H1 (cell line): Measurements from ENCODE around the gene SPRR3. TPM values are rescaled to one million over a fixed set of nuclear protein-coding genes. Genes with fewer than 3 reads are reported as not detected.

Experiments used
- CTCF ChIA-PET: fragments of 300-600 bp; sonication (Branson Sonifier 250); formaldehyde crosslinking; loops from one replicate; lab custom pipeline; 2021; ENCODE audit not compliant: partially characterized antibody; lab: Charles Lee
- POLR2A ChIA-PET: fragments of 300-600 bp; sonication (Branson Sonifier 250); formaldehyde crosslinking; loops from one replicate; lab custom pipeline; 2021; ENCODE audit warnings: inconsistent platforms; ENCODE audit not compliant: partially characterized antibody; lab: Charles Lee
- DNase-seq, 2 experiments: peaks; one replicate each; pipeline versions ENCODE4 v3.0.0 to v3.0.0-alpha.2; 2010 to 2022; ENCODE audit warnings: low spot score in 2 of 2, low read depth in 1 of 2, mixed read lengths in 1 of 2
- FAIRE-seq: peaks from 2 replicates; lab custom pipeline; 2011; peaks lifted over from hg19 to GRCh38; lab: Jason Lieb, UNC
- H2AFZ ChIP-seq: 2 replicates; pipeline ENCODE4 v1.8.1; 2012; ENCODE audit warnings: low read length, inconsistent platforms
- H2AK5ac ChIP-seq: 2 replicates; pipeline ENCODE4 v1.6.1; 2013; ENCODE audit warnings: low read depth, low read length
- H2BK120ac ChIP-seq: replicated peaks from 2 replicates; pipeline ENCODE3; 2013; ENCODE audit warnings: low read depth, low read length, inconsistent platforms
- H2BK12ac ChIP-seq: 2 replicates; pipeline ENCODE4 v1.6.1; 2013; ENCODE audit warnings: low read depth, low read length
- H2BK15ac ChIP-seq: 2 replicates; pipeline ENCODE4 v1.6.1; 2013; ENCODE audit warnings: low read length
- H2BK20ac ChIP-seq: 2 replicates; pipeline ENCODE4 v1.6.1; 2013; ENCODE audit warnings: low read length
- H2BK5ac ChIP-seq: 2 replicates; pipeline ENCODE4 v1.6.1; 2013; ENCODE audit warnings: low read depth, low read length
- H3K14ac ChIP-seq: 2 replicates; pipeline ENCODE4 v1.6.1; 2013; ENCODE audit warnings: inconsistent platforms; ENCODE audit not compliant: insufficient read length
- H3K18ac ChIP-seq: 2 replicates; pipeline ENCODE4 v1.6.1; 2013; ENCODE audit warnings: low read length; ENCODE audit errors: extremely low read depth
- H3K23ac ChIP-seq: 2 replicates; pipeline ENCODE4 v1.6.1; 2013; ENCODE audit warnings: inconsistent platforms; ENCODE audit not compliant: insufficient read length
- H3K23me2 ChIP-seq: 2 replicates; pipeline ENCODE4 v1.6.1; 2013; ENCODE audit warnings: low read depth, low read length
- H3K27ac ChIP-seq: 2 replicates; pipeline ENCODE4 v1.6.1; 2011; ENCODE audit warnings: low read depth, low read length, inconsistent platforms
- H3K27me3 ChIP-seq, 4 experiments: replicated peaks in 1 of 4; 1 replicate in 1 of 4; 2 replicates in 3 of 4; pipeline versions ENCODE4 v1.6.1 to v1.8.1; 2011 to 2013; ENCODE audit warnings: low read length in 3 of 4, mild to moderate bottlenecking in 3 of 4, inconsistent platforms in 2 of 4, mixed read lengths in 2 of 4, moderate library complexity in 1 of 4; ENCODE audit not compliant: control insufficient read depth in 3 of 4, insufficient read depth in 3 of 4; ENCODE audit errors: extremely low read depth in 1 of 4
- H3K36me3 ChIP-seq, 4 experiments: 2 replicates each; pipeline versions ENCODE4 v1.6.1 to v1.8.1; 2011 to 2013; ENCODE audit warnings: mild to moderate bottlenecking in 4 of 4, low read length in 3 of 4, moderate library complexity in 2 of 4, control low read depth in 1 of 4, inconsistent platforms in 1 of 4; ENCODE audit not compliant: insufficient read depth in 4 of 4, control insufficient read depth in 2 of 4
- H3K4ac ChIP-seq: replicated peaks from 2 replicates; pipeline ENCODE3; 2013; ENCODE audit warnings: low read length, low read depth, mixed read lengths, inconsistent platforms; ENCODE audit not compliant: insufficient read length
- H3K4me1 ChIP-seq, 4 experiments: replicated peaks in 1 of 4; 1 replicate in 1 of 4; 2 replicates in 3 of 4; pipeline versions ENCODE4 v1.6.1 to v1.8.1; 2011 to 2013; ENCODE audit warnings: low read length in 3 of 4, inconsistent platforms in 2 of 4, mixed read lengths in 1 of 4; ENCODE audit not compliant: insufficient read depth in 4 of 4, control insufficient read depth in 3 of 4
- H3K4me2 ChIP-seq, 2 experiments: 2 replicates each; pipeline versions ENCODE4 v1.6.1 to v1.8.1; 2011 to 2013; ENCODE audit warnings: low read depth in 2 of 2, low read length in 2 of 2, control low read depth in 1 of 2, inconsistent platforms in 1 of 2, mild to moderate bottlenecking in 1 of 2; ENCODE audit not compliant: insufficient read depth in 1 of 2
- H3K4me3 ChIP-seq, 4 experiments: fragments of 200-600, 300-600 bp in 1 of 4; sonication (generic), shearing (Covaris generic), sonication (Bioruptor Twin) in 1 of 4; 2 replicates each; pipeline versions ENCODE4 v1.5.1 to v1.8.1; 2011 to 2016; ENCODE audit warnings: low read length in 4 of 4, low read depth in 3 of 4, control low read depth in 2 of 4, inconsistent platforms in 2 of 4, mild to moderate bottlenecking in 2 of 4, mixed read lengths in 1 of 4, moderate library complexity in 1 of 4; ENCODE audit not compliant: insufficient read depth in 2 of 4; ENCODE audit errors: extremely low read depth in 1 of 4
- H3K56ac ChIP-seq: replicated peaks from 2 replicates; pipeline ENCODE3; 2013; ENCODE audit warnings: low read depth, mild to moderate bottlenecking, mixed read lengths, low read length, inconsistent platforms; ENCODE audit not compliant: insufficient read length
- H3K79me1 ChIP-seq: 2 replicates; pipeline ENCODE4 v1.6.1; 2013; ENCODE audit warnings: low read depth, low read length, control low read depth
- H3K79me2 ChIP-seq, 2 experiments: 2 replicates each; pipeline versions ENCODE4 v1.6.1 to v1.8.1; 2012 to 2013; ENCODE audit warnings: low read length in 2 of 2, mild to moderate bottlenecking in 2 of 2, inconsistent platforms in 1 of 2; ENCODE audit not compliant: insufficient read depth in 2 of 2, control insufficient read depth in 1 of 2
- H3K9ac ChIP-seq, 4 experiments: replicated peaks in 1 of 4; 1 replicate in 1 of 4; 2 replicates in 3 of 4; pipeline versions ENCODE4 v1.6.1 to v1.8.1; 2011 to 2013; ENCODE audit warnings: low read depth in 3 of 4, low read length in 3 of 4, control low read depth in 2 of 4, mild to moderate bottlenecking in 2 of 4, moderate library complexity in 2 of 4, inconsistent platforms in 1 of 4; ENCODE audit errors: extremely low read depth in 1 of 4
- H3K9me3 ChIP-seq, 2 experiments: 2 replicates each; pipeline versions ENCODE4 v1.6.1 to v1.8.1; 2012 to 2013; ENCODE audit warnings: mild to moderate bottlenecking in 2 of 2, moderate library complexity in 2 of 2, control low read depth in 1 of 2, inconsistent platforms in 1 of 2, low read depth in 1 of 2, low read length in 1 of 2, mixed read lengths in 1 of 2; ENCODE audit not compliant: insufficient read depth in 2 of 2
- H4K20me1 ChIP-seq, 2 experiments: replicated peaks in 1 of 2; 2 replicates each; pipeline versions ENCODE3 to v1.8.1; 2011 to 2013; ENCODE audit warnings: inconsistent platforms in 2 of 2, low read length in 2 of 2, mild to moderate bottlenecking in 1 of 2; ENCODE audit not compliant: insufficient read depth in 2 of 2, control insufficient read depth in 1 of 2
- H4K5ac ChIP-seq: 2 replicates; pipeline ENCODE4 v1.6.1; 2013; ENCODE audit warnings: low read length, low read depth, mixed read lengths, inconsistent platforms; ENCODE audit not compliant: insufficient read length
- H4K8ac ChIP-seq: 2 replicates; pipeline ENCODE4 v1.8.0; 2013; ENCODE audit warnings: mild to moderate bottlenecking, moderate library complexity, low read length, inconsistent platforms; ENCODE audit not compliant: insufficient read depth; ENCODE audit errors: extremely low read depth
- H4K91ac ChIP-seq: replicated peaks from 2 replicates; pipeline ENCODE3; 2013; ENCODE audit warnings: low read length, mixed read lengths, inconsistent platforms; ENCODE audit not compliant: insufficient read length
- CHD2 ChIP-seq: IDR thresholded peaks from 2 replicates; pipeline ENCODE4 v1.6.1; 2012; ENCODE audit warnings: low read length, improper control_type of control experiment
- CREB1 ChIP-seq: IDR thresholded peaks from 2 replicates; pipeline ENCODE4 v1.6.1; 2012; ENCODE audit warnings: inconsistent platforms
- RFX5 ChIP-seq: IDR thresholded peaks from 2 replicates; pipeline ENCODE4 v1.6.1; 2011; ENCODE audit warnings: low read depth, low read length, improper control_type of control experiment, borderline replicate concordance
- RNF2 ChIP-seq: fragments of 200-900, 300-1000 bp; sonication (generic); IDR thresholded peaks from 2 replicates; pipeline ENCODE4 v1.7.1; 2016; ENCODE audit warnings: borderline replicate concordance, low read depth, mild to moderate bottlenecking, antibody characterized with exemption, low read length; ENCODE audit not compliant: poor library complexity, severe bottlenecking; ENCODE audit errors: missing control alignments
- SAP30 ChIP-seq: fragments of 300-600 bp; sonication (generic); IDR thresholded peaks from 2 replicates; pipeline ENCODE4 v1.7.1; 2012; ENCODE audit warnings: low read length, moderate library complexity, mild to moderate bottlenecking, inconsistent platforms; ENCODE audit not compliant: insufficient read depth, insufficient replicate concordance
- SIN3A ChIP-seq, 2 experiments: IDR thresholded peaks in 1 of 2; conservative IDR thresholded peaks in 1 of 2; 2 replicates each; pipeline ENCODE4 v1.6.1; 2011 to 2012; ENCODE audit warnings: low read length in 2 of 2, improper control_type of control experiment in 1 of 2, low read depth in 1 of 2, mild to moderate bottlenecking in 1 of 2
- SP2 ChIP-seq: IDR thresholded peaks from 2 replicates; pipeline ENCODE4 v1.6.1; 2012; ENCODE audit warnings: mild to moderate bottlenecking, low read length, inconsistent platforms
- SP4 ChIP-seq: IDR thresholded peaks from 2 replicates; pipeline ENCODE4 v1.6.1; 2012; ENCODE audit warnings: low read length, inconsistent platforms
- TAF1 ChIP-seq: IDR thresholded peaks from 2 replicates; pipeline ENCODE4 v1.6.1; 2011; ENCODE audit warnings: mild to moderate bottlenecking, low read depth, low read length
- TEAD4 ChIP-seq: IDR thresholded peaks from 2 replicates; pipeline ENCODE4 v1.6.1; 2012; ENCODE audit warnings: low read depth, low read length, inconsistent platforms, mixed read lengths
- WGBS, 2 experiments: shearing (Covaris generic) in 1 of 2; methylation state at CpG; one replicate each; pipeline versions ENCODE4 v1.1.6 to v1.1.7; 2013 to 2015; ENCODE audit warnings: low lambda C conversion rate in 2 of 2, mixed read lengths in 2 of 2, inconsistent platforms in 1 of 2, low coverage in 1 of 2, missing lambda C conversion rate in 1 of 2; ENCODE audit not compliant: insufficient replicate concordance in 2 of 2, insufficient coverage in 1 of 2, insufficient read length in 1 of 2; ENCODE audit errors: extremely low coverage in 1 of 2, missing lambda C conversion rate in 1 of 2; 5-methylcytosine and 5-hydroxymethylcytosine counted together
- polyA plus RNA-seq, 7 experiments: library from polyadenylated mRNA; depleted of rRNA in 3 of 7; stranded (reverse) in 5 of 7; unstranded in 2 of 7; fragments of >200 nt in 5 of 7; fragments of 200-250 nt in 2 of 7; gene quantifications; 1 replicate in 5 of 7; 2 replicates in 1 of 7; 4 replicates in 1 of 7; pipeline versions ENCODE4 v1.2.1 to v1.2.3, GENCODE V29; 2011 to 2013; ENCODE audit warnings: missing spikeins in 2 of 7, mixed read lengths in 2 of 7
- total RNA-seq: library from RNA; stranded (reverse); fragmentation: NEBNext Ultra II Directional; extraction: Animal tissue kit (Norgen Biotek cat#: 25700); gene quantifications from 2 replicates; pipeline ENCODE4 v1.2.1, GENCODE V29; 2021
- TF ChIP-seq, protein P1 (sequence below), 3 experiments: IDR thresholded peaks; 1 replicate in 2 of 3; 2 replicates in 1 of 3; pipeline versions ENCODE4 v1.5.1 to v1.6.1; 2011; ENCODE audit warnings: low read length in 3 of 3, mild to moderate bottlenecking in 3 of 3, inconsistent platforms in 2 of 3, low read depth in 1 of 3, moderate library complexity in 1 of 3; ENCODE audit not compliant: insufficient read depth in 1 of 3; ENCODE audit errors: control extremely low read depth in 1 of 3

Gene SPRR3
- total and polyA plus RNA-seq, 2 of the 8 experiments (the other 6 are each of a cell fraction or from before 2014, with no cell fraction given): not detected

DNA sequence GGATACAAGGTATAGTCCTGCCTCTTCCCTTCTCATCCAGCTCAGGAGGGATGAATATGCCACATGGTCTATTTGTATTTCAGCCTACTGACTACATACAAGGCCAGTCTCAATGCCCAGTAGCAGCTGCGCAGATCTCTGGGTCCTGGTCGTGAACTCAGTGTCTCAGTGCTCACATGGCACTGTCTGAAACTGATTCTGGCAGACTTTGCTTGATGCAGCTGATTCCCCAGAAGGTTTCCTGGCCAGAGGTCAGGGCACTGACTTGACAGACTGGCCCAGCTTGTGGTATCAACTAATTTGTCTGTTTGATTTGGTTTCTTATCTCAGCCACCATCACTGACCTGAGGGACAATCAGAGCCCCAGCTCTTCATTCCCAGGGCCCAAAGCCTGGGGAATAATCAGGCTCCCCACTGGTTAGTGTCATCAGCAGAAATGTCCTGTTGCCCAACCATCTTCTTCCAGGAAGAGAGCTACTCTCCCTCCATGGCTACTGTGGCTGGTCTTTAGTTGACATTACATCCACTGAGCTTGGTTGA is 38.6 kb upstream of the SPRR3 start:
- no peak overlapping the region for H2BK5ac ChIP-seq
- H3K23me2 ChIP-seq: no peaks in the 10 kb centered on the region
- H3K9ac ChIP-seq: no peak overlapping the region
- no peaks in the 10 kb centered on the region for H4K20me1 ChIP-seq
- no peak overlapping the region for H2AFZ ChIP-seq
- H3K27me3 ChIP-seq: no peaks in the 10 kb centered on the region
- FAIRE-seq: no peak
- H2BK20ac ChIP-seq: no peak overlapping the region
- no peak overlapping the region for H2BK12ac ChIP-seq
- no peak overlapping the region for H2BK120ac ChIP-seq
- DNase-seq: no peak
- H2BK15ac ChIP-seq: no peak overlapping the region
- H4K5ac ChIP-seq: no peak overlapping the region
- no peak overlapping the region for H3K18ac ChIP-seq
- POLR2A ChIA-PET: no interaction called here
- no peak overlapping the region for H3K4ac ChIP-seq
- no peaks in the 10 kb centered on the region for H3K79me2 ChIP-seq
- no peak overlapping the region for H3K56ac ChIP-seq
- no peak overlapping the region for H2AK5ac ChIP-seq
- no peak overlapping the region for H3K27ac ChIP-seq
- no peak overlapping the region for H3K23ac ChIP-seq
- H4K8ac ChIP-seq: peak overlapping the region; percentile 28; the same call in 1 of the 2 replicates
- H3K9me3 ChIP-seq: no peaks in the 10 kb centered on the region
- WGBS, 2 experiments: 89% methylated on average over 2 of the region's 2 CpGs; no CpG with 5 or more reads in 1 of the 2 experiments
- no peak overlapping the region for H3K4me2 ChIP-seq
- CTCF ChIA-PET: interaction anchor here (0.6 to 7.9 kb wide), 8 partner anchors 9 to 522 kb away, joined by 3 to 114 read pairs (median 3); partner anchors contain the start of genes SPRR2A and SPRR2D
- H3K4me1 ChIP-seq: no peaks in the 10 kb centered on the region
- H3K36me3 ChIP-seq: no peaks in the 10 kb centered on the region
- H3K14ac ChIP-seq: no peak overlapping the region
- no peak overlapping the region for H3K4me3 ChIP-seq
- H4K91ac ChIP-seq: no peak overlapping the region
- no peaks in the 10 kb centered on the region for H3K79me1 ChIP-seq
- TF ChIP-seq RNF2: no peak
- TF ChIP-seq RFX5: no peak
- TF ChIP-seq SP2: no peak
- no peak for TF ChIP-seq TEAD4
- TF ChIP-seq TAF1: no peak
- no peak for TF ChIP-seq CHD2
- no peak for TF ChIP-seq SAP30
- TF ChIP-seq, protein P1, sequence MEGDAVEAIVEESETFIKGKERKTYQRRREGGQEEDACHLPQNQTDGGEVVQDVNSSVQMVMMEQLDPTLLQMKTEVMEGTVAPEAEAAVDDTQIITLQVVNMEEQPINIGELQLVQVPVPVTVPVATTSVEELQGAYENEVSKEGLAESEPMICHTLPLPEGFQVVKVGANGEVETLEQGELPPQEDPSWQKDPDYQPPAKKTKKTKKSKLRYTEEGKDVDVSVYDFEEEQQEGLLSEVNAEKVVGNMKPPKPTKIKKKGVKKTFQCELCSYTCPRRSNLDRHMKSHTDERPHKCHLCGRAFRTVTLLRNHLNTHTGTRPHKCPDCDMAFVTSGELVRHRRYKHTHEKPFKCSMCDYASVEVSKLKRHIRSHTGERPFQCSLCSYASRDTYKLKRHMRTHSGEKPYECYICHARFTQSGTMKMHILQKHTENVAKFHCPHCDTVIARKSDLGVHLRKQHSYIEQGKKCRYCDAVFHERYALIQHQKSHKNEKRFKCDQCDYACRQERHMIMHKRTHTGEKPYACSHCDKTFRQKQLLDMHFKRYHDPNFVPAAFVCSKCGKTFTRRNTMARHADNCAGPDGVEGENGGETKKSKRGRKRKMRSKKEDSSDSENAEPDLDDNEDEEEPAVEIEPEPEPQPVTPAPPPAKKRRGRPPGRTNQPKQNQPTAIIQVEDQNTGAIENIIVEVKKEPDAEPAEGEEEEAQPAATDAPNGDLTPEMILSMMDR (IDR thresholded peaks at IDR 0.05; ENCODE audit: control extremely low read depth in 1 of 3, insufficient read depth in 1 of 3, low read depth in 1 of 3, low read length in 3 of 3): no peak
- TF ChIP-seq SIN3A (conservative IDR thresholded peaks at IDR 0.05 in 1 of 2, IDR thresholded peaks at IDR 0.05 in 1 of 2; ENCODE audit: low read depth in 1 of 2, low read length in 2 of 2): no peak
- no peak for TF ChIP-seq CREB1
- TF ChIP-seq SP4: no peak
